ENCODE measurements around the gene GRB10.

Gene GRB10

GRCh38 chr7:50718876-50719275, 63.8 kb downstream of the GRB10 start:
- no peak for DNase-seq (ENCODE audit: low read depth)

GRCh38 chr7:50718311-50718710, 64.4 kb downstream of the GRB10 start:
- DNase-seq (ENCODE audit: low read depth) = no peak

- DNase-seq (ENCODE audit: low read depth) = no peak
These were observed 65.5 kb downstream of the GRB10 start for GRCh38 chr7:50717181-50717580.

- peak; percentile 39 for DNase-seq (ENCODE audit: low read depth)
These were observed 67.8 kb downstream of the GRB10 start for GRCh38 chr7:50714857-50715256.

- no peak for DNase-seq (ENCODE audit: low read depth)
These were observed 69.4 kb downstream of the GRB10 start for GRCh38 chr7:50713123-50713965.

GRCh38 chr7:50712252-50713122, 70.2 kb downstream of the GRB10 start:
- no peak for DNase-seq (ENCODE audit: low read depth)

GRCh38 chr7:50711271-50712175, 71.2 kb downstream of the GRB10 start:
- DNase-seq (ENCODE audit: low read depth) = peak; percentile 25

GRCh38 chr7:50710441-50711154, 72.1 kb downstream of the GRB10 start:
- no peak for DNase-seq (ENCODE audit: low read depth)

- no peak for DNase-seq (ENCODE audit: low read depth)
These were observed 73.5 kb downstream of the GRB10 start for GRCh38 chr7:50709151-50709550.

- no peak for DNase-seq (ENCODE audit: low read depth)
These were observed 75.3 kb downstream of the GRB10 start for GRCh38 chr7:50707236-50708006.

GRCh38 chr7:50706469-50706937, 76.2 kb downstream of the GRB10 start:
- peak; percentile 48 for DNase-seq (ENCODE audit: low read depth)

GRCh38 chr7:50704844-50705243, 77.9 kb downstream of the GRB10 start:
- DNase-seq (ENCODE audit: low read depth) = no peak

- DNase-seq (ENCODE audit: low read depth) = no peak
These were observed 79.0 kb downstream of the GRB10 start for GRCh38 chr7:50703654-50704053.

GRCh38 chr7:50699143-50699542, 83.6 kb downstream of the GRB10 start:
- DNase-seq (ENCODE audit: low read depth) = no peak

- DNase-seq (ENCODE audit: low read depth) = no peak
These were observed 84.9 kb downstream of the GRB10 start for GRCh38 chr7:50697748-50698147.

- DNase-seq (ENCODE audit: low read depth) = no peak
These were observed 85.7 kb downstream of the GRB10 start for GRCh38 chr7:50696810-50697582.

GRCh38 chr7:50695026-50695425, 87.7 kb downstream of the GRB10 start:
- no peak for DNase-seq (ENCODE audit: low read depth)

GRCh38 chr7:50693455-50694130, 89.1 kb downstream of the GRB10 start:
- no peak for DNase-seq (ENCODE audit: low read depth)

- no peak for DNase-seq (ENCODE audit: low read depth)
These were observed 92.1 kb downstream of the GRB10 start for GRCh38 chr7:50690541-50691011.
